Activated CD8-positive, alpha-beta T cell treated with anti-CD3 and anti-CD28 coated beads, Interleukin-2, amount 10 ng/mL, durations not matched to agents 7 days and 5 days (primary cell): ENCODE measurements around the gene RTL1. TPM values are rescaled to one million over a fixed set of nuclear protein-coding genes. Genes with fewer than 3 reads are reported as not detected.

ENCODE experiments used
- ATAC-seq: fragments of 150-1000 bp; cut with Tn5 transposase; one replicate; pipeline ENCODE4 v1.10.0; 2021; ENCODE audit warnings: moderate library complexity
- CTCF ChIA-PET: fragments of 350-600 bp; sonication (Branson Sonifier 250); formaldehyde crosslinking; loops from one replicate; lab custom pipeline; 2021; ENCODE audit warnings: antibody characterized with exemption; lab: Charles Lee
- POLR2A ChIA-PET: fragments of 350-600 bp; sonication (Branson Sonifier 250); formaldehyde crosslinking; loops from one replicate; lab custom pipeline; 2021; ENCODE audit warnings: antibody characterized with exemption; lab: Charles Lee
- DNase-seq: peaks from one replicate; pipeline ENCODE4 v3.0.0-alpha.2; 2020
- H3K27ac Mint-ChIP-seq: one replicate; pipeline ENCODE4 v1.8.0; 2021; ENCODE audit warnings: mild to moderate bottlenecking, mixed read lengths
- H3K27me3 Mint-ChIP-seq: one replicate; pipeline ENCODE4 v1.8.0; 2021; ENCODE audit warnings: low read depth, mixed read lengths
- H3K36me3 Mint-ChIP-seq: one replicate; pipeline ENCODE4 v1.8.0; 2021; ENCODE audit warnings: low read depth, mixed read lengths
- H3K4me1 Mint-ChIP-seq: one replicate; pipeline ENCODE4 v1.8.0; 2021; ENCODE audit warnings: low read depth, mixed read lengths
- H3K4me3 Mint-ChIP-seq: one replicate; pipeline ENCODE4 v1.8.0; 2021; ENCODE audit warnings: mild to moderate bottlenecking, mixed read lengths
- H3K9me3 Mint-ChIP-seq: one replicate; pipeline ENCODE4 v1.8.0; 2022; ENCODE audit warnings: mixed read lengths; ENCODE audit not compliant: insufficient read depth
- total RNA-seq, 2 experiments: library from RNA; stranded (reverse); gene quantifications; one replicate each; pipeline ENCODE4 v1.2.3, GENCODE V29; 2021

RTL1 gene
- total RNA-seq, 2 experiments from 2014 or later, result not detected

DNA sequence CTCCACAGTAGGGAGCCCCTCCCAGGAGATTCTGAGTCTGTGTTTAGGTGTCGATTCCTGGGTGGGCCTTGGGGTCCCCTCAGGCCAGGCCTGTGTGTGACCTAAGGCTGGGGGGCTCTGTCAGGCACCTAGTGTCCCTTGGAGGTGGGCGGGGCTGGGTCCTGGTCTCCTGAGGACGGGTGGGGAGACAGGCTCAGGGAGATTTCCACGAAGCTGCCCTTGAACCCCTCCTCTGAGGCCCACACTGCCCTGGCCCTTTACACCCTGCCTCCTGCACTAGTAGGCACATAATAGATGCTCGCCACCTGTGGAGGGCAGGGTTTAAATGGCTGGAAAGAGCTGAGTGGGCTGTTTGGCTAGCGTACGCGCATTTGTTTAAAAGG lies 44.7 kb downstream of the RTL1 start:
- Mint-ChIP-seq H3K36me3 (no peaks in the 10 kb centered on the region), H3K4me1 (no peaks in the 10 kb centered on the region), H3K9me3 (no peaks in the 10 kb centered on the region), H3K27ac (no peak overlapping the region), H3K4me3 (no peak overlapping the region), H3K27me3 (no peaks in the 10 kb centered on the region)
- DNase-seq (no peak), ATAC-seq (no peak)
- ChIA-PET POLR2A (no interaction called here), CTCF (no interaction called here)

GRCh38 chr14:100857923-100858837 lies 45.3 kb downstream of the RTL1 start:
- ATAC-seq, result no peak
- no peak for DNase-seq
- ChIA-PET POLR2A (no interaction called here), CTCF (no interaction called here)
- no peak overlapping the region for H3K27ac Mint-ChIP-seq
- no peaks in the 10 kb centered on the region for H3K4me1 Mint-ChIP-seq
- H3K4me3 Mint-ChIP-seq, result no peak overlapping the region
- H3K27me3 Mint-ChIP-seq, result no peaks in the 10 kb centered on the region
- no peaks in the 10 kb centered on the region for H3K9me3 Mint-ChIP-seq
- H3K36me3 Mint-ChIP-seq, result no peaks in the 10 kb centered on the region

- Mint-ChIP-seq H3K4me3 (no peak overlapping the region), H3K27ac (no peak overlapping the region), H3K27me3 (no peaks in the 10 kb centered on the region), H3K4me1 (no peaks in the 10 kb centered on the region), H3K36me3 (no peaks in the 10 kb centered on the region), H3K9me3 (no peaks in the 10 kb centered on the region)
- ATAC-seq (no peak), DNase-seq (no peak)
- ChIA-PET CTCF (no interaction called here), POLR2A (no interaction called here)
These were observed 46.1 kb downstream of the RTL1 start for GRCh38 chr14:100857233-100857922.

GRCh38 chr14:100856056-100856950 lies 47.2 kb downstream of the RTL1 start:
- no peak overlapping the region for H3K4me3 Mint-ChIP-seq
- POLR2A ChIA-PET, result no interaction called here

DNA sequence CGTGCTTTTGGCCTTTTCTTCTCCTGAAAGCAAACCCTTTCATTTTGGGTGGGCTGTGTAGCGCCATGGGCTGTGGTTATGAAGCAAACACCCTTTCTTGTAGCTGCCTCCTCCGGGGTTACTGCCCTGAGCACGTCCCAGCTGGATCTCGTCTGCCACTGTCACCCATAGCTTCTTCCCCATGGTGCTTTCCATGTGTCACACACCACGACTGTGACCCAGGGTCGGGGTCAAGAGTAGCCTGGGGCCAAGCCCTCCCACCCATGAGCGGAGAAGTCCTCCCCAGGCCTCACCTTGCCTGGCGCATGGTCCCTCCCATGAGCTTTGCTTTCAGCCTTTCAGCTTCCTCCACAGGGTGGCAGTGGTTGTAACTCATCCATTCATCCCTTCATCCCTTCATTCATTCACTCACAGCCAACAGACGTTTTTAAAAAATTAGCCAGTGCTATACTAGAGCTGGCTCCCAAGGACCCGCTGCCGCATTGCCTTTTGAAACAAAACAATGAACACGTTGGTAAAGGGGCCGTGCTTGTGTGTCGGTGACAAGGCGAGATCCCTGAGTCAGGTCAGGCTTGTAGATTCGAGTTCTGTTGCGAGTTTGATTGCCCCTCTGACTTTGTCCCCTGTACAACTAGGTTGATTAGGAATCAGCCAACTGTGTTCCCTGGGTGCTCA lies 48.1 kb downstream of the RTL1 start:
- POLR2A ChIA-PET, result no interaction called here
- no peaks in the 10 kb centered on the region for H3K27me3 Mint-ChIP-seq
- H3K4me1 Mint-ChIP-seq, result no peaks in the 10 kb centered on the region
- no peak overlapping the region for H3K27ac Mint-ChIP-seq
- CTCF ChIA-PET, result no interaction called here
- H3K4me3 Mint-ChIP-seq, result no peak overlapping the region
- DNase-seq (no peak), ATAC-seq (no peak)
- no peaks in the 10 kb centered on the region for H3K36me3 Mint-ChIP-seq
- no peaks in the 10 kb centered on the region for H3K9me3 Mint-ChIP-seq

More at GRCh38 chr14:100856056-100856950, 47.2 kb downstream of the RTL1 start:
- Mint-ChIP-seq H3K27me3 (no peaks in the 10 kb centered on the region), H3K4me1 (no peaks in the 10 kb centered on the region), H3K9me3 (no peaks in the 10 kb centered on the region), H3K27ac (no peak overlapping the region), H3K36me3 (no peaks in the 10 kb centered on the region)
- ATAC-seq (no peak), DNase-seq (no peak)
- CTCF ChIA-PET, result no interaction called here

DNA sequence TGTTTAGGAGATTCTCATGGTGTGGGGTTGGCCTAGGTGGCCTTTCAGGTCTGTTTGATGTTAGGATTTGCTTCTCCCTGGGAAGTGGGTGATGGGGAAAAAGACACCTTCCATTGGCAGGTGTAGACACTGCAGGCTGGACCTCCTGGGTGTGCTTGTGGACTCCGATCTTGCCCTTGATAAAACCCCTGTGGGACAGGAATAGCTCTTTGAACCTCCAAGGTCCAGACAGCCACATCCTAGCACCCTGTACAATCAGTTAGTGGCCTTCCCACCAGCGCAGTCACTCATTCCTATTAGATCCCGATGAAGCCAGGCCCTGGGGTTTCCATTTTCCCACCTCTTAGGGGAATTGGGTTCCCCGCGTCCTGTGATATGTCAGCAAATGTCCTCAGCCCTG lies 49.1 kb downstream of the RTL1 start:
- Mint-ChIP-seq H3K27ac (no peak overlapping the region), H3K9me3 (no peaks in the 10 kb centered on the region), H3K4me1 (no peaks in the 10 kb centered on the region), H3K4me3 (no peak overlapping the region), H3K36me3 (no peaks in the 10 kb centered on the region), H3K27me3 (no peaks in the 10 kb centered on the region)
- ChIA-PET POLR2A (no interaction called here), CTCF (no interaction called here)
- ATAC-seq, result no peak
- DNase-seq, result no peak

- no peaks in the 10 kb centered on the region for H3K27me3 Mint-ChIP-seq
- no peak overlapping the region for H3K27ac Mint-ChIP-seq
- DNase-seq, result no peak
- H3K36me3 Mint-ChIP-seq, result no peaks in the 10 kb centered on the region
- H3K4me1 Mint-ChIP-seq, result no peaks in the 10 kb centered on the region
- ChIA-PET CTCF (interaction anchor here (2.1 kb wide), 1 partner anchor 787 kb away, joined by 6 read pairs; no protein-coding TSS in a partner anchor), POLR2A (no interaction called here)
- H3K9me3 Mint-ChIP-seq, result no peaks in the 10 kb centered on the region
- no peak for ATAC-seq
- H3K4me3 Mint-ChIP-seq, result no peak overlapping the region
These were observed 51.4 kb downstream of the RTL1 start for GRCh38 chr14:100851946-100852620.

GRCh38 chr14:100851586-100851916 lies 52.0 kb downstream of the RTL1 start:
- DNase-seq, result no peak
- ChIA-PET POLR2A (no interaction called here), CTCF (interaction anchor here (1.4 to 2.1 kb wide), 3 partner anchors 11 to 788 kb away, joined by 3 to 7 read pairs (median 6); no protein-coding TSS in a partner anchor)
- ATAC-seq, result no peak
- Mint-ChIP-seq H3K27me3 (no peaks in the 10 kb centered on the region), H3K36me3 (no peaks in the 10 kb centered on the region), H3K4me1 (no peaks in the 10 kb centered on the region), H3K4me3 (no peak overlapping the region), H3K27ac (no peak overlapping the region), H3K9me3 (no peaks in the 10 kb centered on the region)

DNA sequence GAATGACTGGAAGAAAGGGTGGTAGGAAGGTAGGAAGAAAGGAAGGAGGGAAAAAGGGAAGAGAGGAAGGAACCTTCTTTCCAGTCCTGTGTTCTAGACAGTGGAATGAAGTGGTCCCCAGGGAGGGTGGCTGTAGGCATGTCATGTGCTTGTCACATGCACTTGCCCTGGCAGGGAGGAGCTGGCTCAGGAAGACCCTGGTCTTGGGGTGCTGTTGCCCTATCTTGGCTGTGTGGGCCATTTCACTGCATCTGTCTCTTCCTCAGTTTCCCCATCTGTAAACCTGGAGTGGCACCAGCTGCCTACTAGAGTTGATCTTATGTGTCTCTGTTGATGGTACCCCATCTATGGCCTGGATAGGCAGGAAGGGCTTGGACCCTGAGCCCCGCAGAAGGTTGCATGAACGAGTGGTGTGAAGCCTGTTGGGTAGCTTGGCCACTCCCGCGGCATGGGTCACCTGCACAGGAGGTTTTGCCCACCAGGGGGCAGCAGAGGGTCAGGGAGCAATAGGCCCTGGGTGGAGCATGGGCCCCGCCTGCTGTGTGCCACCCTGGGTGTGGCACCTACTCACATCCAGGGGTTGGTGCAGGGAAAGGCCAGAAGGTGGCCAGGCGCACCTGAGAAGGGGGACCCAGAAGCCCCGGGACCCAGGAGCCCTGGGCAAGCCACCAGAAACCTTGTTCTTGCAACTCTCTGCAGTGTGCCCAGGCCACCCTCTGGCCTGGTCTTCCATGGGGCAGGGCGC lies 52.5 kb downstream of the RTL1 start:
- no peak overlapping the region for H3K27ac Mint-ChIP-seq
- no peaks in the 10 kb centered on the region for H3K9me3 Mint-ChIP-seq
- H3K36me3 Mint-ChIP-seq, result no peaks in the 10 kb centered on the region
- H3K4me1 Mint-ChIP-seq, result no peaks in the 10 kb centered on the region
- ChIA-PET POLR2A (no interaction called here), CTCF (interaction anchor here (0.7 to 2.1 kb wide), 7 partner anchors 9 to 788 kb away, joined by 3 to 8 read pairs (median 3); no protein-coding TSS in a partner anchor)
- DNase-seq (peak; percentile 85), ATAC-seq (peak; percentile 84)
- H3K4me3 Mint-ChIP-seq, result no peak overlapping the region
- no peaks in the 10 kb centered on the region for H3K27me3 Mint-ChIP-seq

- H3K4me1 Mint-ChIP-seq, result peaks cover 4% of the 10 kb centered on the region
- DNase-seq (no peak), ATAC-seq (peak; percentile 66)
- ChIA-PET CTCF (interaction anchor here (1.0 kb wide), 1 partner anchor 780 kb away, joined by 3 read pairs; no protein-coding TSS in a partner anchor), POLR2A (no interaction called here)
- no peaks in the 10 kb centered on the region for H3K36me3 Mint-ChIP-seq
- H3K27ac Mint-ChIP-seq, result no peak overlapping the region
- H3K4me3 Mint-ChIP-seq, result no peak overlapping the region
- no peaks in the 10 kb centered on the region for H3K9me3 Mint-ChIP-seq
- H3K27me3 Mint-ChIP-seq, result no peaks in the 10 kb centered on the region
These were observed 54.3 kb downstream of the RTL1 start for GRCh38 chr14:100849115-100849781.
